Smooth muscle cell (in vitro differentiated cells): ENCODE measurements around the gene TBXA2R. TPM values are rescaled to one million over a fixed set of nuclear protein-coding genes. Genes with fewer than 3 reads are reported as not detected.
"Not testable (repeated sequence)": the region's sequence is repeated elsewhere in the genome, so short reads cannot be mapped to it uniquely, and the experiment has no call there.

ENCODE experiments used
- DNase-seq: peaks from one replicate; lab custom pipeline; 2025; ENCODE audit not compliant: unreplicated experiment; lab: John Stamatoyannopoulos, UW
- H2AFZ ChIP-seq: fragments of 200-600 bp; sonication (generic); 2 replicates; pipeline ENCODE4 v1.6.0; 2016; ENCODE audit warnings: antibody characterized with exemption, low read depth, mild to moderate bottlenecking
- H3F3A ChIP-seq: fragments of 200-600 bp; sonication (generic); 2 replicates; pipeline ENCODE4 v1.6.0; 2017; ENCODE audit warnings: antibody characterized with exemption, low read depth
- H3K27ac ChIP-seq: fragments of 200-600 bp; sonication (generic); 2 replicates; pipeline ENCODE4 v1.5.1; 2016; ENCODE audit warnings: low read depth, mild to moderate bottlenecking
- H3K27me3 ChIP-seq: fragments of 200-600 bp; sonication (generic); 2 replicates; pipeline ENCODE4 v1.6.1; 2016; ENCODE audit warnings: low read depth, mild to moderate bottlenecking
- H3K36me3 ChIP-seq: fragments of 200-600 bp; sonication (generic); 2 replicates; pipeline ENCODE4 v1.5.1; 2016; ENCODE audit warnings: low read depth
- H3K4me1 ChIP-seq: fragments of 200-600 bp; sonication (generic); 2 replicates; pipeline ENCODE4 v1.5.1; 2016; ENCODE audit warnings: low read depth
- H3K4me2 ChIP-seq: fragments of 200-600 bp; sonication (generic); 2 replicates; pipeline ENCODE4 v1.6.0; 2016; ENCODE audit warnings: mild to moderate bottlenecking
- H3K4me3 ChIP-seq: fragments of 200-600 bp; sonication (generic); 2 replicates; pipeline ENCODE4 v1.5.1; 2016; ENCODE audit warnings: mild to moderate bottlenecking
- H3K79me2 ChIP-seq: fragments of 200-600 bp; sonication (generic); 2 replicates; pipeline ENCODE4 v1.6.0; 2016; ENCODE audit warnings: low read depth, mild to moderate bottlenecking
- H3K9ac ChIP-seq: fragments of 200-600 bp; sonication (generic); 2 replicates; pipeline ENCODE4 v1.6.0; 2016; ENCODE audit warnings: low read depth
- H3K9me3 ChIP-seq: fragments of 200-600 bp; sonication (generic); replicated peaks from 2 replicates; pipeline ENCODE4 v1.5.1; 2016; ENCODE audit warnings: low read depth
- H4K20me1 ChIP-seq: fragments of 200-600 bp; sonication (generic); 2 replicates; pipeline ENCODE4 v1.6.0; 2016; ENCODE audit warnings: low read depth
- CTCF ChIP-seq: fragments of 200-600 bp; sonication (generic); IDR thresholded peaks from 2 replicates; pipeline ENCODE4 v1.5.1; 2017; ENCODE audit warnings: borderline replicate concordance, mild to moderate bottlenecking, antibody characterized with exemption; ENCODE audit not compliant: insufficient read depth, poor library complexity, severe bottlenecking
- whole genome bisulfite sequencing: methylation state at CpG from one replicate; pipeline ENCODE4 v1.1.7; 2016; ENCODE audit warnings: low lambda C conversion rate; 5-methylcytosine and 5-hydroxymethylcytosine counted together
- polyA plus RNA-seq: library from polyadenylated mRNA; unstranded; fragments of >200 nt; fragmentation: Nextera tagmentation; extraction: Ambion mirVana; gene quantifications from 2 replicates; pipeline ENCODE4 v1.2.1, GENCODE V29; 2016
- total RNA-seq: library from RNA; depleted of rRNA; stranded (reverse); fragments of >200 nt; gene quantifications from 2 replicates; pipeline ENCODE4 v1.2.3, GENCODE V29; 2014

The TBXA2R gene
- total and polyA plus RNA-seq, 2 experiments from 2014 or later = 1.7 to 9.3 TPM

GRCh38 chr19:3570606-3571011 lies 36.1 kb downstream of the TBXA2R start:
- no peak for TF ChIP-seq CTCF
- no peak for DNase-seq
- 88% methylated on average over 7 of the region's 7 CpGs for WGBS
- peaks cover 19% of the 10 kb centered on the region for H4K20me1 ChIP-seq
- no peaks in the 10 kb centered on the region for H3K79me2 ChIP-seq
- H2AFZ ChIP-seq = no peak overlapping the region
- peaks cover 6% of the 10 kb centered on the region for H3F3A ChIP-seq
- H3K4me1 ChIP-seq = peaks cover 4% of the 10 kb centered on the region
- no peak overlapping the region for H3K4me3 ChIP-seq
- no peak overlapping the region for H3K9ac ChIP-seq
- H3K36me3 ChIP-seq = no peaks in the 10 kb centered on the region
- no peaks in the 10 kb centered on the region for H3K9me3 ChIP-seq
- no peak overlapping the region for H3K27ac ChIP-seq
- no peaks in the 10 kb centered on the region for H3K27me3 ChIP-seq
- no peak overlapping the region for H3K4me2 ChIP-seq

DNA sequence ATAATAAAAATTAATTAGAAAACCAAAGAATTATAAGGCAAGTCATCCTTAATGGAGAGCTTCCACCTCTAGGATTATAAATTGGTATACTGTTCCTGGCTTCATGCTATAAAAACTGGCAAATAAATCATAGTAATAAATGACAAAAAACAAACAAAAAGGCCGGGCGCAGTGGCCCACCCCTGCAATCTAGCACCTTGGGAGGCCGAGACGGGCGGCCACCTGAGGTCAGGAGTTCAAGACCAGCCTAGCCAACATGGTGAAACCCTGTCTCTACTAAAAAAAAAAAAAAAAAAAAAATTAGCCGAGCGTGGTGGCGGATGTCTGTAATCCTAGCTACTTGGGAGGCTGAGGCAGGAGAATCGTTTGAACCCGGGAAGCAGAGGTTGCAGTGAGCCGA lies 36.6 kb downstream of the TBXA2R start:
- H3K9me3 ChIP-seq, H3K27ac ChIP-seq, H3F3A ChIP-seq, H3K36me3 ChIP-seq, DNase-seq, H3K27me3 ChIP-seq, H3K9ac ChIP-seq, H3K4me2 ChIP-seq, H2AFZ ChIP-seq, H3K4me1 ChIP-seq, H3K79me2 ChIP-seq, H3K4me3 ChIP-seq: not testable (repeated sequence)
- H4K20me1 ChIP-seq = peaks cover 13% of the 10 kb centered on the region
- 96% methylated on average over 11 of the region's 11 CpGs for WGBS

DNA sequence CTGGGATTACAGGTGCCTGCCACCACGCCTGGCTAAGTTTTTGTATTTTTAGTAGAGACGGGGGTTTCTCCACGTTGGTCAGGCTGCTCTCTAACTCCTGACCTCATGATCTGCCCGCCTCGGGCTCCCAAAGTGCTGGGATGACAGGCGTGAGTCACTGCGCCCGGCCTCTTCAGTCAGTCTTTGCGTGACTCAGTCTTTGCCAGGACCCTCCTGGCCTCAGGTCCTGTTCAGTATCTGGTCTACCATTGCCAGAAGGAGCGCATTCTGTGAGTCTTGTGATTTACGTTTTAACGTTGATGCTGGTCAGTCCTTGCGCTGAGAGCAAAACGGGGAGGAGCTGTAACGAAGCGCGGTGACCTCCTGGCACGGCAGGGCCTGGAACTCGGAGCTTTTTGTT lies 41.5 kb downstream of the TBXA2R start:
- 38% methylated on average over 19 of the region's 19 CpGs for WGBS
- Histone ChIP-seq H3K9ac (no peak overlapping the region), H3K27ac (peak overlapping the region; percentile 80), H4K20me1 (no peaks in the 10 kb centered on the region), H3K4me3 (no peak overlapping the region), H3K79me2 (no peaks in the 10 kb centered on the region), H3K36me3 (no peaks in the 10 kb centered on the region), H2AFZ (no peak overlapping the region), H3K9me3 (no peaks in the 10 kb centered on the region), H3F3A (no peaks in the 10 kb centered on the region), H3K4me1 (no peaks in the 10 kb centered on the region), H3K27me3 (no peaks in the 10 kb centered on the region), H3K4me2 (no peak overlapping the region)
- peak; percentile 18 for DNase-seq
- no peak for TF ChIP-seq CTCF

- no peak overlapping the region for H3K9ac ChIP-seq
- H3K4me3 ChIP-seq = no peak overlapping the region
- DNase-seq = no peak
- peak overlapping the region; percentile 80 for H3K27ac ChIP-seq
- no peaks in the 10 kb centered on the region for H3K79me2 ChIP-seq
- H4K20me1 ChIP-seq = no peaks in the 10 kb centered on the region
- no peaks in the 10 kb centered on the region for H3F3A ChIP-seq
- H3K4me1 ChIP-seq = no peaks in the 10 kb centered on the region
- no peak overlapping the region for H2AFZ ChIP-seq
- no peak overlapping the region for H3K4me2 ChIP-seq
- H3K27me3 ChIP-seq = no peaks in the 10 kb centered on the region
- no peaks in the 10 kb centered on the region for H3K36me3 ChIP-seq
- no peaks in the 10 kb centered on the region for H3K9me3 ChIP-seq
- WGBS = 89% methylated on average over 17 of the region's 17 CpGs
- TF ChIP-seq CTCF = no peak
Measured at GRCh38 chr19:3563709-3564524, 42.8 kb downstream of the TBXA2R start.
